Activated CD4-positive, alpha-beta T cell treated with anti-CD3 and anti-CD28 coated beads for 1 hour (primary cell): ENCODE data around the gene C20orf204.

Experiments used
- DNase-seq: peaks from one replicate; pipeline ENCODE4 v3.0.0-alpha.2; 2020

C20orf204 gene

DNA sequence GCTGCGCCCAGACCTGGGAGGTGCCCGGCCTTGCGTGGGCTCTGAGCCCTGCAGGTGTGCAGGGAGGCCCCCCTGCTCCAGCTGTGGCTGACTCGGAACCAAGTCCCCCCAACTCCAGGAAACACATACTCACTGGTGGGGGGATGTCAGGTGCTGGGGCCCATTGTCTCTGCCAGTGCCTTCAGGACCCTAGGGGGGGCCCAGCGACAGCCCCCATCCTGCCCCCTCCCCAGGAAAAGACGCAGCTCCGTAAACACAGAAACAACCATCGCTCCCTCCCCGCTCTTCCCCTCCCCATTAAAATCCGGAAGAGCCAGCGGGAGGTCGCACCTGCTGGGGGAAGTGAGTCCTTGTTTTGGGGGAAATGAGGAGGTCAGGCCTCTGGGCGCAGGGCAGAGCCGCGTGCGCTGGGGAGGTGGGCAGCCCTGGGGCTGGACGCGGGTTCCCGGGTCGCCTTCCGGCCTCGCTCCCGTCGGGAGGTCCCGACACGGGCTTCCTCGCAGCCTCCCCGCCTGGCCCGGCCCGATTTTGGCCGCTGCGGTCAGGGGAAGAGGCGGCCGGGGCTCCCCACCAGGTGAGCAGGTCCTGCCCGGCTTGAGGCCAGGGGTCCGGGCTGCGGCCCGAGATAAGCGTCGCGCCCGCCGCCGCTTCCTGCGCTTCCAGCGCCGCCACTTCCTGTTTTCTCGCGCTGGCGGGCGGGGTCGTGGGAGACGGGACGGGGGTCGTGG is 6.2 kb downstream of the C20orf204 start:
- DNase-seq = no peak

DNA sequence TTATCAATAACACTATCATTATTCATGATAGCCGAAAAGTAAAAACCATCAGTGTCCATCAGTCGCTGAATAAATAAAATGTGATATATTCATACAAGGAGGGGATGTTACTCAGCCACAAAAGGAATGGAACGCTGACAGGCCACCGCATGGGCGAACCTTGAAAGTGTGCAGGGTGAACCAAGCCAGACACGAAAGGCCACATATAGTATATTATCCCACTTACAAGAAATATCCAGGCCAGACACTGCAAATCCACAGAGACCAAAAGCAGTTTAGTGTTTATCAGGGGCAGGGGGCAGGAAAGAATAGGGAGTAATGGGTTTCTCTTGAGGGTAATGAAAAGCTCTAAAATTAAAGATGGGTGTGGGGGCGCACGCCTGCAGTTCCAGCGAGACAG is 7.8 kb downstream of the C20orf204 start:
- DNase-seq = no peak

DNA sequence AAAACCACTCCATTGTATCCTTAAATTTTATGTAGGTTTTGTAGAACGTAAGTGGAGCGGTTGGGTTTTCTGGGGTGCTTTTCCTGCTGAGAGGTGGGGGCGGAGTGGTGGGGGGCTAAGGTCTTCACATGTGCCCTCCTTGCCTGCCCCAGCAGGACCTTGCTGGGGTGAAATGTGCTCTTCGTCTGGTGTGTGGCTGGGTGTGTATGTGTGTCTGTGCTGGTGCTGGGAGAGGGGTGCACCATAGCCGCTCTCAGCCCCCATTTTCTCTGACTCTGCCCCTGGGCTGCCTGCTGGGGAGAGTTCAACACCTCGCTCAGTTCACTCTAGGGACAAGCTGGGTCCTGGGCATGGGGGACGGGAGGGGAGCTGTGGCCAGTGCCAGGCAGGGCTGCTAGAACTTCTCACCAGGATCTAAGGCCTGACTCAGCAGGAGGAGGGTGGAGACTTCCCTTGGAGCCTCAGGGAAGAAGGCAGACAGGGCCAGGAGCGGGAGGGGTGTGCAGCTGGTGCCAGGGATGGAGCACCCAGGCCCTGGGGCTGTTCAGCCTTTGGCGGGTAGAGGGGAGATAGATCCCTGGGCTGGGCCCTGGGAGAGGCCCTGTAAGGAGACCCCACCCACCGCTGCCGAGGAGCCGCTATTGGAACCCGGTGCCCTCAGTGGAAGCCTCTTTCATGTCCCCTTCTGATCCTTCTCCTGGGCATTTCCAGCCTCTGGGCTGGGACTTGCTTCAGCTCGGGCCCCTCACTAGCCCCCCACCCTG is 8.7 kb downstream of the C20orf204 start:
- DNase-seq = no peak

DNA sequence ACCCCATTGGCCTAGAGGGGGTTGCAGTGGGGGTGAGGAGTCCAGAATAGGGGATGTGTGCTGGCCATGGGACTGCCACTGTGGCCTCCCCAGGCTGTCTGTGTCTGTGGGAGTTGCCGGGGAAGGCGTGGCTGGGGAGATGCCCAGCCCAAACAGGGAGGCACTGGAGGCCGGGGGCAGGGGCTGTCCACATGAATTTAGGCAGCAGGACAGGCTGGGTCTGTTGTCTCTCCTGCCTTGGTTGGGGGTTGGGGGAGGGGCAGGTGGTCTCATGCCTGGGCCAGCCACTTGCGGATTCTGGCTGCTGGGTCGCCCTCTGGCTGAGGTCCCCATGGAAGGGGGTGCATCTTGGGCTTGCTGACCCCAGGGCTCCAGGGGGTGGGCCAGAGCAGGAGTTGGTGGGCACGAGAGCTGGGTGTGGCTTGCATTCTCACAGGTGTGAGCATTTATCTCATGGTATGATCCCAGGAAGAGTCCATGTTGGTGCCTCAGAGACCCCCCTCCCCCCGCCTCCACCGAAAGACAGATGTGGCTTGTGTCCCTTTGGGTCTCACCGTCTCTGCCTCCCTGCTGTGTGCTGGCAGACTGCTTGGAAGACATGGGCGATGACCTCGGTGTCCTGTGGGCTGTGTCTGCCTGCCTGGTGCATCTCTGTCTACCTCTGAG is 9.5 kb downstream of the C20orf204 start:
- DNase-seq = no peak

DNA sequence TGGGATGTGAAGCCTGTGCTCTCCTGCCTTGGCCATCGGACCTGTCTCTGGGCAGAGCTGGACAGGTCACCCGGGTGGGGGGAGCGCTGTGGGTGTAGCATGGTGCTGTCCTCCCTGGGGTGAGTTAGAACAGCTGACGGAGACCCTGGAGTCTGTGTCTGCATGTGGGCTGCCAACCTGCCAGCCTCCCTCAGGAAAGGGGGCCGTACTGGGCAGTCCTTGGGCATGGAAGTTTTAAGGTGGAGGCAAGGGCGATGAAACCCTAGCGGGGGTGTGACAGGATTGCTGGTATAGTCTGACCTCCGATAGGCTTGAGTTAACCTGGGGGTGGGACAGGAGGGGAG is 11.0 kb downstream of the C20orf204 start:
- DNase-seq = no peak

DNA sequence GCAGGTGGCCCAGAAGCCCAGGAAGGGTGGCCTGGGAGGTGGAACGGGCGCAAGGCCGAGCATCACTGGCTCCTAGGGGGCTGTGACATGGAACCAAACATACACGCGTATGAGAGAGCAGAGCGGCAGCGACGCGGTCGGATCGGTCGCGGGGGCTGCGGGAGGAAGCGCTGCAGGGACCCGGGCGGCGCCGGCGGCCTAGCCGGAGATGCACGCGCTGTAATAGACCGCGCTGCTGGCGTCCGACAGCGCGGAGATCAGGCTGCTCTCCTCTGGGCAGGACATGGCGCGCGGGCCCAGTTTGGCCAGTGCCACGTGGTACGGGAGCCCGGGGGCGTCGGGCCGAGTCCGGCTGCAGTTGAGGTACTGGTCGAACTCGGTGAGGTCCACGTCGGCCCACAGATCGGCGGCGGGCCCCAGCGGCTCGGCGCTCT is 12.0 kb downstream of the C20orf204 start:
- DNase-seq = no peak

- no peak for DNase-seq
Measured at GRCh38 chr20:64048402-64049044, 12.5 kb downstream of the C20orf204 start.

DNA sequence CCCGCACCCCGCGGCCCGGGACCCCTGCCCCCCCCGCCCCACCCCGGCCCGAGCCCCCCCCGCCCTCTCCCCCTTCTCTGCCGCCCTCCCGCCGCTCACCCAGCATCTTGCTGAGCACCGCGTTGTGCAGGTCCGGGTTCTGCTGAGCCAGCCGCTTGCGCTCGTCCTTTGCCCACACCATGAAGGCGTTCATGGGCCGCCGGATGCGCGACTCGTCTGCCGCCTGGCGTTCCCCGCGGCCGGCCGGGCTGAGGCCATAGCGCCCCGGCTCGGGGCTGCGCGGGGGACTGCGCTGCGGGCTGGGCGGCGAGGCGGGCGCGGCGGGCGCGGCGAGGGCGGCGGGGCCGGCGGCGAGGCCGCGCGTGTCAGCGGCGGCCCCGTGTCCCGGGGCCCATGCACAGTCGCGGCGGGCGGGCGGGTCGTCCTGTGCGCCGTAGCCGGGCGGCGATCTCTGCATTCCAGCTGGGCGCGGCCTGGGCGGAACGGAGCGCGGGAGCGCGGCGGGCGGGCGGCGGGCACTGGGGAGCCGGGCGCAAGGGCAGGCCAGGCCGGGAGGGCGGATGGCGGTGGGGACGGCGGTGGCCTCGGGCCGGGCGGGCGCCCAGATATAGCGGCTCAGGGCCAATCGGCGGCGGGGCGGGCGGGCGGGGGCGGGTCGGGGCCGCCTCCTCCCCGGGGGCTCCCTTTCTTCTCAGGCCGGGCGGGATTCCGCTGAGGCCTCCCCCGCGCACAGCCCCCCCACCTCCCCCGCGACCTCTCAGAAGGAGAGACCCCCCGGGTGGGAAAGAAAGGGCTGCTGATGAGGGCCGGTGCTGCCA is 13.3 kb downstream of the C20orf204 start, which contains the start of gene SOX18:
Gene SOX18 (minus strand): TSS at position 580 of the 818 bp plus-strand sequence. CDS start 123 bp downstream, at position 457.
- DNase-seq = no peak

DNA sequence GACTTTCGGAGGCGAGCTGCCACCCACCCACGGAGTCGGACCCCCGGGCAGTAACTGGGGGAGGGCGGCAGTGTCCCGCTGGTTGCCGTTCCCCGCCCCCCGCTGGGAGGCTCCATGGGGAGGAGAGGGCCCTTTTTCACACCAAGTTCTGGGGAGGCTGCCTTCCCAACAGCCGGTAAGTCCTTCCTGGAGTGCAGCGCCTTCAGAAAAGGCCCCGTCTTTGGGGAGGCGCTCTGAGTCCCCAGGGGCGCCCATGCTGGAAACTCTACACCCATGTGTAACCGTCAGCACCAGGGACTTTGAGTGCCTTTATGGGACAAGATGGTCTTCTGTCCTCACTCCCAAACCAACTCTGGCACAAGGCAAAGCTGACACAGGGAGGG is 13.9 kb downstream of the C20orf204 start:
- DNase-seq = no peak

DNA sequence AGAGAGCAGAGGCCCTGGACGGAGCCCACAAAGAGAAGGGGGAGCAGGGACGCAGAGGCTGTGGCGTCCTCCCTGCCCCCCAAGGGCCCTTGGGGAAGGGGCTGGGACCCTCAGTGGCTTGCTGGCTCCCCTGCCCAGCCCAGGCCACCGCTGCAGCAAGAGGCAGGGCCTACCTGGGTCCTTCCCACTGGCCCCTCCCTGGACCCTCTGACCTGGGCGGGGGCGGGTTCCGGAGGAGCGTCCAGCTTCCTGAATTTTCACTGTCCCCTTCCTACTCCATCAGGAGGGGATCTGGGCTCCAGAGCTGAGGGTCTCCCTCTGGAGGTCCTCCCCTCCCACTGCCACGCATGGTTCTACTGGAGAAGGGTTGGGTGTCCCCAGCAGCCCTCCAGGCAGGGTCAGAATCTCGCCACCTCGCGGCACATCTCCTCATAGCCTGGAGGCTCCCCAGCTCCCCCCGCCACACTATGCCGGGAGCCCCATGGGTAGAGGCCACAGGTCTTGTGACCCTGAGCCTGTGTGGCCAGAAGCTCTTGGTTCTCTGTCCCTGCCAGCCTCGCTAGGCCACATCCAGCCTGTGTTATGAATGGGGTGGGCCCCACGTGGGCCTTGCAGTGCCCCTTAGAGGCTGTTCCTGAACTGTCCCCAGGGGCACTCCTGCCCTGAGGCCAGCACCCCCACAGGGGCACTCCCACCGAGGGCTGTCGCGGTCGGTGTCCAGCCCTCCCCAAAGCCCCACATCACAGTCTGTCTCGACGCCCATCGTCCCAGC is 14.5 kb downstream of the C20orf204 start:
- no peak for DNase-seq

- no peak for DNase-seq
Measured at GRCh38 chr20:64051033-64051452, 15.1 kb downstream of the C20orf204 start.

DNA sequence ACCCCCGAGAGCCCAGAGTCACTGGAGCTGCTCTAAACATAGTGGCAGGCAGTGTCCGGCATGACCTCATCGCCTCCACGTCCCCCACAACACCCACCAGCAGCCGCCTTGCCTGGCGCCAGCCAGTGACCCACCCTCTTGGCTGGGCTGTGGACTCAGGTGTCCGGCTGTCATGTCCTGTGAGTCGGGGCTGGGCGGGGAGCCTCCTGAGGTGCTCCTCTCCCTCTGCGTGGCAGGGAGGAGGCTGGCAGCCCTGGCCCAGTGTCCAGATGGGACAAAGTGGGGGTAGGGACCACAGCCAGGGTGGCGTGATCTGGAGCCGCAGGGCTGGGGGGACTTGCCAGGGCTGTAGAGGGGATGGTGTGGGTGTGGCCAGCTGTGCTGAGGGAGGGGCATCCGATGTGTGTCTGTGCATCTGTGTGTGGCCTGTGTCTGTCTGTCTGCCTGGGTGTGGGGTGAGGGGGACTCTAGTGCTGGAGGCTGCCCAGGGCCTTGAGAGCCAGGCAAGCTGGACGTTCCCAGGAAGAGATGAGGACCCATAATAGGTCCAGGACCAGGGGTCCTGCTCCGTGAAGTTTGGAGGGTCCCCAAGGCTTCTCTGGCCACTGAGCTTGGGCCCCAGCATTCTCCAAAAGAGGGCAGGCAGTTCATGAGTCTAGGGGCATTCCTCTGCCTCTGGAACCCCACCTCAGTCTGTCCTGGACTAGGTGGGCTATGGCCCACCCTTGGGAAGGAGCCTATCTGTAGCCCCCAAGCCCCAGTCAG is 15.8 kb downstream of the C20orf204 start:
- DNase-seq = no peak

- DNase-seq = no peak
Measured at GRCh38 chr20:64052326-64052722, 16.3 kb downstream of the C20orf204 start.

GRCh38 chr20:64052987-64053840 is 17.2 kb downstream of the C20orf204 start:
- DNase-seq = no peak

- no peak for DNase-seq
Measured at GRCh38 chr20:64053841-64054661, 18.1 kb downstream of the C20orf204 start.

DNA sequence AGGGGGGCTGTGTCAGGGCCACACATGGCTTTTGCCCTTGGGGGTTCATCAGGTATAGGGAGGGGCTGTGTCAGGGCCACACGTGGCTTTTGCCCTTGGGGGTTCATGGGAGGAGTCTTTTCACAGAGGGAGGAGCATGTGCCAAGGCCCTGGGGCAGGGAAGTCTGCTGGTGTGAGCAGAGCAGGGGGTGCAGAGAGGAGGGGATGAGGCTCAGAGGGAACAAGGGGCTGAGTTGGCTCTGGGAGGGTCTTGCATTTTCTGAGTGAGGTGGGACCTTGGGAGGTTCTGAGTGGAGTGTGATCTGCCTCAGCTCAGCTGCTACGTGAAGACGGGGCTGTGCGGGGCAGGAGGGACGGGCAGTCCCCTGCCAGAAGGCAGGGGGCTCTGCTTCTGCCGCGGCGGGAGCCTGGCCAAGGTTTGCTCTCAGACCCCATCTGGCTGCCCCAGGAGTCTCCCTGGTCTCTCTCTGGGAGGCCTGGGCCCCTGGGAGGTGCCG is 19.5 kb downstream of the C20orf204 start:
- no peak for DNase-seq

DNA sequence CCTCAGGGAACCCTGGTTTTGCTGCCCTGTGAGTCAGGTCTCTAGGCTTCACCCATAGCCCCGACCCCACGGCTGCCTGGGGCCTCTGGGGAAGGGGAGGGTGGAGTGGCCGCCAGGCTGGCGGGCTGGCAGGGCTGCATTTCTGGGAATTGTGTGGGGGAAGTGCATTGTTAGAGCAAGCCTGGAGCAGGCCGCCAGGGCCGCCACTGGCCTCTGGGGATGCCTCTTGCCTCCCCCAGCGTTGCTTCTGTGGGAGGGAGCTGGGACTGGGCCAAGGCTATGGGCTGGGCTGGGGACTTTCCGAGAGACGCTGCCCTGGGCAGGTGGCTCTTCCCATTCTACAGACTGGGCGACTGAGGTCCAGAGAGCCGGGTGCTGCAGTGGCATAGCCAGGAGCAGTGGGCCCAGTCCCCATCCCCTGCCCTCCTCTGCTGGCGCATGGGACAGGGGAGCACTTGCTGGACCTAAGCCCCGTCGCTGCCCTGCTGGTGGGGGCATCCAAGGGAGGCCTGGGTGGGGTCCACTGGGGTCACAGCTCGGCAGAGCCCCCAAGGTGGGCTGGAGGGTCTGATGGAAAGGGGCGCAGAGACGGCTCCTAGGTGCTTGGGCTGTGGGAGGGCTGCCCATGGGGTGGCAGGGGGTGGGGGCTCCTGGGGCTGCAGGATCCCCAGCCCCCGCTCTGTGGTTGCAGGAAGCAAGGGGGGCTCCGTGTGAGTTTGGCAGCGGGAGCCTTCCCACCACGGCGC is 20.1 kb downstream of the C20orf204 start:
- no peak for DNase-seq

DNA sequence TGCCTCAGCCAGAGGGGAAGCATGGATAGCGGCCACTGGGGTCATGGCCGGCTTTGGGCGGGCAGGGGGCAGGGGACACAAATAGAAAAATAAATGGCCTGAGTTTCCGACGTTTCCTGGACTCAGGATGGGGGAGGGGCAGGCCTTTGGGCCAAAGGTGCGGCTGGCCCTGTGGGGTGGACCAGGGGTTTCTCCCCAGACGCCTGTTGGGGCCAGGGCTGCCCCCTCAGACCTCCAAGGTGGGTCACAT is 20.6 kb downstream of the C20orf204 start:
- no peak for DNase-seq
